Measurements from ENCODE around the gene PLS3. TPM values are rescaled to one million over a fixed set of nuclear protein-coding genes. Genes with fewer than 3 reads are reported as not detected.
"Not testable (repeated sequence)": the region's sequence is repeated elsewhere in the genome, so short reads cannot be mapped to it uniquely, and the experiment has no call there.

Gene PLS3
- total RNA-seq, 1 experiment from 2014 or later: 147 TPM

DNA sequence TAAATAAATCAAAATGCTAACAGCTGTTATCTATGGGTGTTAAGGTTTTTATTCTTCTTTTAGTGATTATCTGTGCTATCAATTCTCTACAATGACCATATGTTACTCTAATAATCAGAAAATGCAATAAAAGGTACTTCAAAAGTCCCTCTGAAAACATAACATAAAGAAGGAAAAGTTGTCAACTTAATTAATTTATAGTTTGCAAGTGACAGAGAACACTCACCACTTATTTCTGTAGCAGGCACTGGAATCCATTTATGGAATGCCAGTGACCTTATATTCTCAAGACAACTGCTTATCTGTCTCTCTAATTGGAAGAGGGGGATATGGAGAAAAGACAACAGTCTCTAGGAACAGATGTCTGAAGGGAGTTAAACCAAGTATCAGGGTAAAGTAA is 25.6 kb upstream of the PLS3 start:
- peaks cover 5% of the 10 kb centered on the region for H3K36me3 Mint-ChIP-seq (ENCODE audit: insufficient read depth, unreplicated experiment)
- H3K4me1 Mint-ChIP-seq (ENCODE audit: insufficient read depth, unreplicated experiment): no peaks in the 10 kb centered on the region
- POLR2A ChIA-PET: no interaction called here
- BruUV-seq (replicated peaks): no TSS peak
- intact Hi-C loops (cut with micrococcal nuclease): no loop called here
- TF ChIP-seq, protein P1, sequence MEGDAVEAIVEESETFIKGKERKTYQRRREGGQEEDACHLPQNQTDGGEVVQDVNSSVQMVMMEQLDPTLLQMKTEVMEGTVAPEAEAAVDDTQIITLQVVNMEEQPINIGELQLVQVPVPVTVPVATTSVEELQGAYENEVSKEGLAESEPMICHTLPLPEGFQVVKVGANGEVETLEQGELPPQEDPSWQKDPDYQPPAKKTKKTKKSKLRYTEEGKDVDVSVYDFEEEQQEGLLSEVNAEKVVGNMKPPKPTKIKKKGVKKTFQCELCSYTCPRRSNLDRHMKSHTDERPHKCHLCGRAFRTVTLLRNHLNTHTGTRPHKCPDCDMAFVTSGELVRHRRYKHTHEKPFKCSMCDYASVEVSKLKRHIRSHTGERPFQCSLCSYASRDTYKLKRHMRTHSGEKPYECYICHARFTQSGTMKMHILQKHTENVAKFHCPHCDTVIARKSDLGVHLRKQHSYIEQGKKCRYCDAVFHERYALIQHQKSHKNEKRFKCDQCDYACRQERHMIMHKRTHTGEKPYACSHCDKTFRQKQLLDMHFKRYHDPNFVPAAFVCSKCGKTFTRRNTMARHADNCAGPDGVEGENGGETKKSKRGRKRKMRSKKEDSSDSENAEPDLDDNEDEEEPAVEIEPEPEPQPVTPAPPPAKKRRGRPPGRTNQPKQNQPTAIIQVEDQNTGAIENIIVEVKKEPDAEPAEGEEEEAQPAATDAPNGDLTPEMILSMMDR (IDR thresholded peaks at IDR 0.05; ENCODE audit: unreplicated experiment): no peak
- CTCF ChIA-PET: no interaction called here
- H3K4me3 Mint-ChIP-seq (ENCODE audit: unreplicated experiment): no peak overlapping the region
- H3K27me3 Mint-ChIP-seq (ENCODE audit: insufficient read depth, unreplicated experiment): peaks cover 73% of the 10 kb centered on the region
- H3K9me3 Mint-ChIP-seq (ENCODE audit: unreplicated experiment): no peaks in the 10 kb centered on the region
- DNase-seq (ENCODE audit: unreplicated experiment): no peak
- no peak overlapping the region for H3K27ac Mint-ChIP-seq (ENCODE audit: low read depth, unreplicated experiment)

DNA sequence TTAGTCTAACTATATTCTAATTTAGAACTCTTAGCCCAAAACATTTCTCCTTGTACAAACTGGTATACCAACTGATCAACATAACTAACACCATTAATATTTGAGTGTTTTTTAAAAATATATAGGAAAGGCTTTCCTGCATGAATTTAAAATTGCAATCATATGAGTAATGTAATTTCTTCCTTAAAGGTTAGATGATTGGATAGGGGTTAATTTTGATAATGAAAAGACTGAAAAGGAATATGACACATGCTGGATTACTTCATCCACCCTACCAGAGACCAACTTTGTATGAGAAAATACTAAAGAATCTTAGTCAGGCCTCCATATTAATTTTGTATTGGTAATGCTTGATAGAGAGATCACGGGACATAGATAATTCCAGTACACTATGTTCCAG is 25.1 kb upstream of the PLS3 start:
- intact Hi-C loops (cut with micrococcal nuclease): no loop called here
- BruUV-seq (replicated peaks): no TSS peak

DNA sequence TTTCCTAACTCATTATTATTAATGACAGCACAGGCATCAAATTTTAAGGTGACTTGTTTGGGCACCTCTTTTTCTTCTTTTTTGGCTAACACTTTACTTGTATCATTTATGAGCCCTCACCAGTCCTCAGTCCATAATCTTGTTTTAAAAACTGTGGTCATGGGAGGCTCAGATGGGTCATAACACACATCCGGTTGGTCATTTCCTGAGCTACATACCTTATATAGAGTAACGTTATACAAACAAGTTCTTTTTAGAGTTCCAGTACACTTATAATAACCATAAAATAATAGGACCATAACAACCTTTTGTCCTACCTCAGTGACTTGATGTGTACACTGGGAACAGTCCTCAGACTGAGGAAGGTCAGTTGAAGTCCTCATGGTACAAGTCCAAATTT is 21.1 kb upstream of the PLS3 start:
- no peak overlapping the region for H3K4me3 Mint-ChIP-seq (ENCODE audit: unreplicated experiment)
- H3K27me3 Mint-ChIP-seq (ENCODE audit: insufficient read depth, unreplicated experiment): peaks cover 55% of the 10 kb centered on the region
- H3K4me1 Mint-ChIP-seq (ENCODE audit: insufficient read depth, unreplicated experiment): no peaks in the 10 kb centered on the region
- no TSS peak for BruUV-seq (replicated peaks)
- peaks cover 5% of the 10 kb centered on the region for H3K36me3 Mint-ChIP-seq (ENCODE audit: insufficient read depth, unreplicated experiment)
- H3K27ac Mint-ChIP-seq (ENCODE audit: low read depth, unreplicated experiment): no peak overlapping the region
- POLR2A ChIA-PET: no interaction called here
- intact Hi-C loops (cut with micrococcal nuclease): no loop called here
- no peaks in the 10 kb centered on the region for H3K9me3 Mint-ChIP-seq (ENCODE audit: unreplicated experiment)
- CTCF ChIA-PET: no interaction called here
- TF ChIP-seq, protein P1 (IDR thresholded peaks at IDR 0.05; ENCODE audit: unreplicated experiment): no peak
- DNase-seq (ENCODE audit: unreplicated experiment): no peak

More for the DNA sequence above, 25.1 kb upstream of the PLS3 start:
- Mint-ChIP-seq H3K4me3 (ENCODE audit: unreplicated experiment) (no peak overlapping the region), H3K27ac (ENCODE audit: low read depth, unreplicated experiment) (no peak overlapping the region), H3K27me3 (ENCODE audit: insufficient read depth, unreplicated experiment) (peaks cover 69% of the 10 kb centered on the region), H3K4me1 (ENCODE audit: insufficient read depth, unreplicated experiment) (no peaks in the 10 kb centered on the region), H3K36me3 (ENCODE audit: insufficient read depth, unreplicated experiment) (peaks cover 5% of the 10 kb centered on the region), H3K9me3 (ENCODE audit: unreplicated experiment) (no peaks in the 10 kb centered on the region)
- POLR2A ChIA-PET: no interaction called here
- DNase-seq (ENCODE audit: unreplicated experiment): no peak
- TF ChIP-seq, protein P1 (IDR thresholded peaks at IDR 0.05; ENCODE audit: unreplicated experiment): no peak
- CTCF ChIA-PET: no interaction called here

DNA sequence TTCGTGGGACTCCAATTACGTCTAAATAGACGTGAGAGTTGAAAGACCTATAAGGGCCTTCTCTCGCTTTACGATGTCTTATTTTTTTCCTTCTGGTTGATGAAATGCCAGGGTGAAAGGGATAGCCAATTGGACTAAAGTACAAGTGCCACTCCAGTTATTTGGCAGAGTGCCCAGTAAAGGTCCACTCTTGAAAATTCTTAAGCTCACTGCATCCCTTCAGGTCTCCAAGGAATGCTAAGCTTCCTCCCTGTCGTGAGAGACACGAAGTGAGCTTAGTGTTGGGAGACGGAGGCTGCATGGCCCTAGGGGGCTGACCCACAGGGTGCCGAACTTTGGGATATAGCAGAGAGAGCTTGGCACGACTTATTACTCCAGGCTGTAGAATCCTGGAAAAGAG is 19.9 kb upstream of the PLS3 start:
- H3K4me1 Mint-ChIP-seq (ENCODE audit: insufficient read depth, unreplicated experiment); intact Hi-C loops (cut with micrococcal nuclease); BruUV-seq (replicated peaks); DNase-seq (ENCODE audit: unreplicated experiment); POLR2A ChIA-PET; H3K9me3 Mint-ChIP-seq (ENCODE audit: unreplicated experiment); H3K36me3 Mint-ChIP-seq (ENCODE audit: insufficient read depth, unreplicated experiment); CTCF ChIA-PET; H3K4me3 Mint-ChIP-seq (ENCODE audit: unreplicated experiment); H3K27ac Mint-ChIP-seq (ENCODE audit: low read depth, unreplicated experiment): not testable (repeated sequence)
- H3K27me3 Mint-ChIP-seq (ENCODE audit: insufficient read depth, unreplicated experiment): peaks cover 59% of the 10 kb centered on the region

DNA sequence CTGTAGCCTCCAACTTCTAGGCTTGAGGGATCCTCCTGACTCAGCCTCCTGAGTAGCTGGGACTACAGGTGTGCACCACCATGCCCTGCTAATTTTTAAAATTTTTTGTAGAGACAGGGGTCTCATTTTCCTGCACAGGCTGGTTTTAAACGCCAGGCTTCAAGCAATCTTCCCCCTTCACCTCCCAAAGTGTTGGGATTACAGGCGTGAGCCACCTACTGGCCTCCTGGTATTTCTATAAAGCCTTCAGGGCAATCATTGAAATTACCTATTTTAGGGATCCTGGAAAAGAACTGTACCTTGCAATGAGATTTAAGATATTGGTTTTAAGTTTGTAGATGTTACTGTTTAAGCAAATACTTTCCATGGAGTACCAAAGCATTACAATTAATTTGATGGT is 13.5 kb upstream of the PLS3 start:
- Mint-ChIP-seq H3K4me1 (ENCODE audit: insufficient read depth, unreplicated experiment) (no peaks in the 10 kb centered on the region), H3K9me3 (ENCODE audit: unreplicated experiment) (no peaks in the 10 kb centered on the region), H3K4me3 (ENCODE audit: unreplicated experiment) (no peak overlapping the region), H3K27me3 (ENCODE audit: insufficient read depth, unreplicated experiment) (peaks cover 34% of the 10 kb centered on the region), H3K27ac (ENCODE audit: low read depth, unreplicated experiment) (no peak overlapping the region), H3K36me3 (ENCODE audit: insufficient read depth, unreplicated experiment) (no peaks in the 10 kb centered on the region)
- POLR2A ChIA-PET: interaction anchor here (0.9 kb wide), 1 partner anchor 11 kb away, joined by 4 read pairs; no protein-coding TSS in a partner anchor
- no peak for DNase-seq (ENCODE audit: unreplicated experiment)
- BruUV-seq (replicated peaks): no TSS peak
- TF ChIP-seq, protein P1 (IDR thresholded peaks at IDR 0.05; ENCODE audit: unreplicated experiment): peak; percentile 9
- CTCF ChIA-PET: interaction anchor here (0.7 to 1.2 kb wide), 3 partner anchors 12 to 222 kb away, joined by 3 to 4 read pairs (median 3); no protein-coding TSS in a partner anchor
- intact Hi-C loops (cut with micrococcal nuclease): no loop called here
